CD4-positive, alpha-beta T cell (primary cell): ENCODE results near the gene CNNM1. TPM values are rescaled to one million over a fixed set of nuclear protein-coding genes. Genes with fewer than 3 reads are reported as not detected.

ENCODE experiments used
- ATAC-seq: fragments of 200-7000 bp; cut with Tn5 transposase; one replicate; pipeline ENCODE4 v1.10.0; 2022; ENCODE audit warnings: mild to moderate bottlenecking; ENCODE audit not compliant: poor library complexity
- CTCF ChIA-PET: fragments of 350-600 bp; sonication (Branson Sonifier 250); formaldehyde crosslinking; loops from one replicate; lab custom pipeline; 2021; ENCODE audit warnings: antibody characterized with exemption, inconsistent platforms; lab: Charles Lee
- POLR2A ChIA-PET: fragments of 350-600 bp; sonication (Branson Sonifier 250); formaldehyde crosslinking; loops from one replicate; lab custom pipeline; 2021; ENCODE audit warnings: antibody characterized with exemption, inconsistent platforms; lab: Charles Lee
- DNase-seq, 14 experiments: peaks; one replicate each; pipeline ENCODE4 v3.0.0-alpha.2; 2013 to 2020; ENCODE audit warnings: mixed read lengths in 2 of 14
- H3K27ac ChIP-seq, 2 donors: one replicate each; pipeline versions ENCODE4 v1.5.1 to v1.7.0; 2013; ENCODE audit warnings: low read length in 2 of 2, low read depth in 1 of 2, mild to moderate bottlenecking in 1 of 2
- H3K27me3 ChIP-seq, 2 experiments: 1 replicate in 1 of 2; 2 replicates in 1 of 2; pipeline versions ENCODE4 v1.6.1 to v1.7.0; 2013; ENCODE audit warnings: low read length in 2 of 2, control low read depth in 1 of 2, mild to moderate bottlenecking in 1 of 2, moderate library complexity in 1 of 2; ENCODE audit not compliant: insufficient read depth in 2 of 2, control insufficient read depth in 1 of 2
- H3K36me3 ChIP-seq: one replicate; pipeline ENCODE4 v1.6.1; 2013; ENCODE audit warnings: low read length, control low read depth; ENCODE audit not compliant: insufficient read depth
- H3K4me1 ChIP-seq: one replicate; pipeline ENCODE4 v1.6.1; 2013; ENCODE audit warnings: low read length, control low read depth; ENCODE audit not compliant: insufficient read depth
- H3K4me3 ChIP-seq: one replicate; pipeline ENCODE4 v1.5.1; 2013; ENCODE audit warnings: mild to moderate bottlenecking, low read length, moderate library complexity
- H3K9me3 ChIP-seq, 2 experiments: 1 replicate in 1 of 2; 2 replicates in 1 of 2; pipeline versions ENCODE4 v1.6.1 to v1.7.0; 2013; ENCODE audit warnings: low read length in 2 of 2, mild to moderate bottlenecking in 2 of 2, control low read depth in 1 of 2, moderate library complexity in 1 of 2; ENCODE audit not compliant: control insufficient read depth in 1 of 2, insufficient read depth in 1 of 2
- H3K27ac Mint-ChIP-seq: one replicate; pipeline ENCODE4 v1.8.0; 2020; ENCODE audit warnings: mixed read lengths
- H3K27me3 Mint-ChIP-seq: one replicate; pipeline ENCODE4 v1.8.0; 2021; ENCODE audit warnings: mixed read lengths
- H3K36me3 Mint-ChIP-seq: one replicate; pipeline ENCODE4 v1.8.0; 2021; ENCODE audit warnings: low read depth, mixed read lengths
- H3K4me1 Mint-ChIP-seq: one replicate; pipeline ENCODE4 v1.8.0; 2021; ENCODE audit warnings: low read depth, mixed read lengths
- H3K4me3 Mint-ChIP-seq: one replicate; pipeline ENCODE4 v1.8.0; 2020; ENCODE audit warnings: mild to moderate bottlenecking, mixed read lengths
- H3K9me3 Mint-ChIP-seq: one replicate; pipeline ENCODE4 v1.8.0; 2020; ENCODE audit warnings: mixed read lengths
- intact Hi-C, 2 experiments: fragments of 100-400 bp; cut with DNase I in 1 of 2; cut with micrococcal nuclease in 1 of 2; formaldehyde crosslinking; loops; one replicate each; pipeline versions ENCODE4 v1.15.1 to v1.9.0; 2023 to 2025; cut with DNase I, micrococcal nuclease
- total RNA-seq, 174 experiments: library from RNA in 2 of 174; stranded (reverse) in 2 of 174; gene quantifications; one replicate each; pipeline ENCODE4 v1.2.3 and lab custom pipeline; 2021 to 2026
- TF ChIP-seq, protein P1 (sequence below): fragments of 200-600 bp; IDR thresholded peaks from one replicate; pipeline ENCODE4 v1.8.0; 2022; ENCODE audit warnings: antibody characterized with exemption, mild to moderate bottlenecking

CNNM1 gene
- total RNA-seq, 2 experiments from 2014 or later: 0.16 to 0.17 TPM

GRCh38 chr10:99345350-99345749 is 16.2 kb downstream of the CNNM1 start:
- H3K4me3 Mint-ChIP-seq: no peak overlapping the region
- H3K4me1 Mint-ChIP-seq: no peaks in the 10 kb centered on the region
- intact Hi-C loops: no loop called here
- no peaks in the 10 kb centered on the region for H3K36me3 Mint-ChIP-seq
- ChIA-PET POLR2A (no interaction called here), CTCF (no interaction called here)
- H3K9me3 Mint-ChIP-seq: no peaks in the 10 kb centered on the region
- Histone ChIP-seq H3K27me3 (peaks cover 0 to 4% of the 10 kb centered on the region in 2 experiments), H3K4me3 (no peak overlapping the region), H3K9me3 (no peaks in the 10 kb centered on the region), H3K27ac (no peak overlapping the region), H3K4me1 (no peaks in the 10 kb centered on the region), H3K36me3 (no peaks in the 10 kb centered on the region)
- peaks cover 24% of the 10 kb centered on the region for H3K27me3 Mint-ChIP-seq
- TF ChIP-seq, protein P1, sequence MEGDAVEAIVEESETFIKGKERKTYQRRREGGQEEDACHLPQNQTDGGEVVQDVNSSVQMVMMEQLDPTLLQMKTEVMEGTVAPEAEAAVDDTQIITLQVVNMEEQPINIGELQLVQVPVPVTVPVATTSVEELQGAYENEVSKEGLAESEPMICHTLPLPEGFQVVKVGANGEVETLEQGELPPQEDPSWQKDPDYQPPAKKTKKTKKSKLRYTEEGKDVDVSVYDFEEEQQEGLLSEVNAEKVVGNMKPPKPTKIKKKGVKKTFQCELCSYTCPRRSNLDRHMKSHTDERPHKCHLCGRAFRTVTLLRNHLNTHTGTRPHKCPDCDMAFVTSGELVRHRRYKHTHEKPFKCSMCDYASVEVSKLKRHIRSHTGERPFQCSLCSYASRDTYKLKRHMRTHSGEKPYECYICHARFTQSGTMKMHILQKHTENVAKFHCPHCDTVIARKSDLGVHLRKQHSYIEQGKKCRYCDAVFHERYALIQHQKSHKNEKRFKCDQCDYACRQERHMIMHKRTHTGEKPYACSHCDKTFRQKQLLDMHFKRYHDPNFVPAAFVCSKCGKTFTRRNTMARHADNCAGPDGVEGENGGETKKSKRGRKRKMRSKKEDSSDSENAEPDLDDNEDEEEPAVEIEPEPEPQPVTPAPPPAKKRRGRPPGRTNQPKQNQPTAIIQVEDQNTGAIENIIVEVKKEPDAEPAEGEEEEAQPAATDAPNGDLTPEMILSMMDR: no peak
- DNase-seq: no peak
- H3K27ac Mint-ChIP-seq: no peak overlapping the region
- no peak for ATAC-seq

GRCh38 chr10:99346247-99346646 is 17.1 kb downstream of the CNNM1 start:
- Histone ChIP-seq H3K27ac (no peak overlapping the region), H3K36me3 (no peaks in the 10 kb centered on the region), H3K4me1 (no peaks in the 10 kb centered on the region), H3K9me3 (no peaks in the 10 kb centered on the region), H3K4me3 (no peak overlapping the region), H3K27me3 (peaks cover 0 to 8% of the 10 kb centered on the region in 2 experiments)
- ChIA-PET POLR2A (no interaction called here), CTCF (no interaction called here)
- H3K27me3 Mint-ChIP-seq: peaks cover 22% of the 10 kb centered on the region
- DNase-seq: no peak
- intact Hi-C loops: no loop called here
- no peak overlapping the region for H3K4me3 Mint-ChIP-seq
- H3K4me1 Mint-ChIP-seq: no peaks in the 10 kb centered on the region
- H3K27ac Mint-ChIP-seq: no peak overlapping the region
- no peak for ATAC-seq
- TF ChIP-seq, protein P1: no peak
- H3K36me3 Mint-ChIP-seq: no peaks in the 10 kb centered on the region
- H3K9me3 Mint-ChIP-seq: no peaks in the 10 kb centered on the region

DNA sequence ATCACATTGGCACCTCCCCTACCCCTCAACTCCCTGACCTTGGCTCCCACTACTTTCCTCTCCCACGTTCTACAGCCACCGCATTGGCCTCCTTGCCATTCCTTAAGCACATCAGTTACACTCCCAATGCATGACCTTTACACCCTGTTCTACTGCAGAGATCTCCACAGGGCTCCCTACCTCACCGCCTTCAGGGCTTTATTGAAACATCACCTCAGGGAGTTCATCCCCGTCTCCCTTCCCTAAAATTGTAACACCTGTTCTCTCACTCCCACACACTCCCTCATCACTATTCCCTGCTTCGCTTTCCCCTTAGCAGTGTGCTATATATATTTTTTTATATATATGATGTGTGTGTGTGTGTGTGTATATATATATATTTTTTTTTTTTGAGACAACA is 18.5 kb downstream of the CNNM1 start:
- no peak overlapping the region for H3K4me3 Mint-ChIP-seq
- Histone ChIP-seq H3K27ac (no peak overlapping the region), H3K4me1 (no peaks in the 10 kb centered on the region), H3K4me3 (no peak overlapping the region), H3K27me3 (peaks cover 0 to 8% of the 10 kb centered on the region in 2 experiments), H3K36me3 (no peaks in the 10 kb centered on the region), H3K9me3 (no peaks in the 10 kb centered on the region)
- ATAC-seq (no peak), DNase-seq (no peak)
- POLR2A ChIA-PET: no interaction called here
- no peaks in the 10 kb centered on the region for H3K4me1 Mint-ChIP-seq
- no peak overlapping the region for H3K27ac Mint-ChIP-seq
- no peaks in the 10 kb centered on the region for H3K36me3 Mint-ChIP-seq
- CTCF ChIA-PET: no interaction called here
- intact Hi-C loops: no loop called here
- TF ChIP-seq, protein P1: no peak
- H3K9me3 Mint-ChIP-seq: no peaks in the 10 kb centered on the region
- H3K27me3 Mint-ChIP-seq: peaks cover 32% of the 10 kb centered on the region
